B cell (primary cell): ENCODE measurements around the gene DGUOK.

Source experiments
- CTCF ChIP-seq: fragments of 200-600 bp; IDR thresholded peaks from one replicate; pipeline ENCODE4 v1.8.0; 2022; ENCODE audit warnings: antibody characterized with exemption, mild to moderate bottlenecking
- EZH2 ChIP-seq: IDR thresholded peaks from 2 replicates; pipeline ENCODE4 v1.6.1; 2012; ENCODE audit warnings: borderline replicate concordance, low read depth, mild to moderate bottlenecking, moderate library complexity, low read length; ENCODE audit not compliant: insufficient read depth, poor library complexity, severe bottlenecking

- TF ChIP-seq CTCF = no peak
- TF ChIP-seq EZH2 = no peak
Measured at GRCh38 chr2:73888388-73888787, 38.3 kb upstream of the DGUOK start.
